ENCODE data around the gene HIC2. TPM values are rescaled to one million over a fixed set of nuclear protein-coding genes. Genes with fewer than 3 reads are reported as not detected.
"Not testable (repeated sequence)": the region's sequence is repeated elsewhere in the genome, so short reads cannot be mapped to it uniquely, and the experiment has no call there.

Gene HIC2
- polyA plus RNA-seq, 1 of the 3 experiments (the other 2 are of a cell fraction) = 1.2 TPM

DNA sequence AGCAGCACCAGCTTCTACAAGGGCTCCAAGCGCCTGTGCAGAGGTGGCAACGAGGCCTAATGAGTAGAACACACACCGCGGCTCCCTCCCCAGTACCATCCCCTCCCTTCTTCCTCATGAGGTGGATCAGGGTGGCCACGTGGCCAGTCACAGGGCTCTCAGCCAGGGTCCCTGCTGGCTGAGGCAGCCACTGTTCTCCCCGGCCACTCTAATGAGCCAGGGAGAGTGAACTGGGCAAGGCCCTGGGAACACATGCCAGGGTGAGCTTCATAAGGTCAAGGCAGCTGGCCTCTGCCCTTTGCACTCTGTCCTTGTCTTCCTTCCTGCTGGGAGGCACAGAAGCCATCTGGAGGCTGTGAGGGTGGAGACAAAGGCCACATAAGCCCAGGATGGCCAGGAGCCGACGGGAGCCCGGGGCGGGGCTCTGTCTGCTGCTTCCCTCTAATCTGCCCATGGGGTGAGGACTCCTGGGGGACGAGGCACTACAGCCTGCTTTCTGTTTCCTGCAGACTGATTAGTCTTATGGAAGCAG, 72.0 kb downstream of the HIC2 start:
- H3K36me3 ChIP-seq (replicated peaks in 1 of 2; ENCODE audit: control insufficient read depth in 1 of 2, insufficient read depth in 2 of 2, low read length in 1 of 2); POLR2A ChIA-PET; H3K4me3 ChIP-seq (ENCODE audit: low read depth in 2 of 2, low read length in 1 of 2); H3K9me3 ChIP-seq; H3K4me1 ChIP-seq (ENCODE audit: control insufficient read depth in 1 of 2, insufficient read depth in 2 of 2, low read depth in 1 of 2, low read length in 1 of 2); H3K27ac ChIP-seq (ENCODE audit: low read depth in 2 of 2, low read length in 1 of 2); H2AFZ ChIP-seq (ENCODE audit: low read depth); CTCF ChIA-PET; DNase-seq; H3F3A ChIP-seq (replicated peaks; ENCODE audit: insufficient read depth); H4K20me1 ChIP-seq (ENCODE audit: insufficient read depth); H3K9me2 ChIP-seq; H3K79me2 ChIP-seq (ENCODE audit: insufficient read depth); H3K27me3 ChIP-seq (ENCODE audit: insufficient read depth); H3K9ac ChIP-seq; H3K4me2 ChIP-seq: not testable (repeated sequence)
- no CpG with 5 or more reads among the region's 11 CpGs for WGBS (ENCODE audit: low lambda C conversion rate)

DNA sequence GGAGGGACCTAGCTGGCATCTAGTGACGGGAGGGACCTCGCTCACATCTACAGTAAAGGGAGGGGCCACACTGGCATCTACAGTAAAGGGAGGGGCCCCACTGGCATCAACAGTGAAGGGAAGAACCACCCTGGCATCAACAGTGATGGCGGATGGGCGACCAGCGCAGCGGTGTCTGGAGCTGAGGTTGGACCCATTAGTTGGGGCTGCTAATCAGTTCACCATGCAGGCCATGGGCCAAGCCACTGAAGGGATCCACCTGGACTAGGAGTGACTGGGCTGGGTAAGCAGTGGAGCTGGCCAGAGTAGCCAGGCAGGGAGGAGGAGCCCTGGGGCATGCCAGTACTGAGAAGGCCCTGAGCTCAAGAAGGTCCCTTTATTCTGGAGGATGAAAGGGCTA, 73.4 kb downstream of the HIC2 start:
- H3K4me1 ChIP-seq (ENCODE audit: control insufficient read depth in 1 of 2, insufficient read depth in 2 of 2, low read depth in 1 of 2, low read length in 1 of 2); H4K20me1 ChIP-seq (ENCODE audit: insufficient read depth); H2AFZ ChIP-seq (ENCODE audit: low read depth); H3K4me3 ChIP-seq (ENCODE audit: low read depth in 2 of 2, low read length in 1 of 2); H3K27me3 ChIP-seq (ENCODE audit: insufficient read depth); H3K27ac ChIP-seq (ENCODE audit: low read depth in 2 of 2, low read length in 1 of 2); H3K9me2 ChIP-seq; H3K36me3 ChIP-seq (replicated peaks in 1 of 2; ENCODE audit: control insufficient read depth in 1 of 2, insufficient read depth in 2 of 2, low read length in 1 of 2); DNase-seq; H3K4me2 ChIP-seq; POLR2A ChIA-PET; CTCF ChIA-PET; H3K79me2 ChIP-seq (ENCODE audit: insufficient read depth); H3K9ac ChIP-seq; H3F3A ChIP-seq (replicated peaks; ENCODE audit: insufficient read depth); H3K9me3 ChIP-seq: not testable (repeated sequence)
- WGBS (ENCODE audit: low lambda C conversion rate) = no CpG with 5 or more reads among the region's 6 CpGs

GRCh38 chr22:21492271-21492670, 75.1 kb downstream of the HIC2 start:
- CTCF ChIA-PET; POLR2A ChIA-PET; H3K27ac ChIP-seq (ENCODE audit: low read depth in 2 of 2, low read length in 1 of 2); H3K4me2 ChIP-seq; H3K27me3 ChIP-seq (ENCODE audit: insufficient read depth); H3K4me3 ChIP-seq (ENCODE audit: low read depth in 2 of 2, low read length in 1 of 2); H3K9ac ChIP-seq; H4K20me1 ChIP-seq (ENCODE audit: insufficient read depth); H3K36me3 ChIP-seq (replicated peaks in 1 of 2; ENCODE audit: control insufficient read depth in 1 of 2, insufficient read depth in 2 of 2, low read length in 1 of 2); H3F3A ChIP-seq (replicated peaks; ENCODE audit: insufficient read depth); DNase-seq; H2AFZ ChIP-seq (ENCODE audit: low read depth); H3K79me2 ChIP-seq (ENCODE audit: insufficient read depth); H3K9me2 ChIP-seq; H3K4me1 ChIP-seq (ENCODE audit: control insufficient read depth in 1 of 2, insufficient read depth in 2 of 2, low read depth in 1 of 2, low read length in 1 of 2); H3K9me3 ChIP-seq: not testable (repeated sequence)
- no CpG with 5 or more reads among the region's 8 CpGs for WGBS (ENCODE audit: low lambda C conversion rate)

GRCh38 chr22:21493789-21494782, 76.9 kb downstream of the HIC2 start:
- H3F3A ChIP-seq (replicated peaks; ENCODE audit: insufficient read depth); H3K9me2 ChIP-seq; H3K27me3 ChIP-seq (ENCODE audit: insufficient read depth); DNase-seq; H4K20me1 ChIP-seq (ENCODE audit: insufficient read depth); CTCF ChIA-PET; H2AFZ ChIP-seq (ENCODE audit: low read depth); H3K27ac ChIP-seq (ENCODE audit: low read depth in 2 of 2, low read length in 1 of 2); H3K4me3 ChIP-seq (ENCODE audit: low read depth in 2 of 2, low read length in 1 of 2); H3K36me3 ChIP-seq (replicated peaks in 1 of 2; ENCODE audit: control insufficient read depth in 1 of 2, insufficient read depth in 2 of 2, low read length in 1 of 2); POLR2A ChIA-PET; H3K9ac ChIP-seq; H3K4me2 ChIP-seq; H3K9me3 ChIP-seq; H3K79me2 ChIP-seq (ENCODE audit: insufficient read depth); H3K4me1 ChIP-seq (ENCODE audit: control insufficient read depth in 1 of 2, insufficient read depth in 2 of 2, low read depth in 1 of 2, low read length in 1 of 2): not testable (repeated sequence)
- no CpG with 5 or more reads among the region's 23 CpGs for WGBS (ENCODE audit: low lambda C conversion rate)

DNA sequence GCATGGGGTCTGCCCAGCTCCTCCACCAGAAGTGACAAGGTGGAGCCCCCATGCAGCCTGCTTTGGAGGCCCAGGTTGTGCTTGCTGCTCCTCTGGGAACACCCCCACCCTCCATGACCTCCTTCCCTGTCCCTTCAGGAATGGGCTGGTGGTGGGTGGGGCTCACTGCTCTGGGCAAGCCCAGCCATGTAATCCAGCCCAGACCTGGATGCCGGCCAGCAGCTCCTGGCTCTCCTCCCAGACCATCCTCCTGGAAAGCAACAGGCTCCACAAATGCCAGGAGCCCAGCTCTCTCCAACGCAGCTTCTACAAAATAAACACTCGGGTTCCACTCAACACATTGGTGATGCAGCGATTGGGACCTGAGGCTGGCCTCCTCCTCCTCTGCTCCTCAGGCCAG, 80.8 kb downstream of the HIC2 start:
- H2AFZ ChIP-seq (ENCODE audit: low read depth); H3K79me2 ChIP-seq (ENCODE audit: insufficient read depth); H3F3A ChIP-seq (replicated peaks; ENCODE audit: insufficient read depth); H3K9me3 ChIP-seq; H3K27me3 ChIP-seq (ENCODE audit: insufficient read depth); H4K20me1 ChIP-seq (ENCODE audit: insufficient read depth); POLR2A ChIA-PET; H3K9ac ChIP-seq; H3K4me3 ChIP-seq (ENCODE audit: low read depth in 2 of 2, low read length in 1 of 2); H3K4me2 ChIP-seq; H3K9me2 ChIP-seq; DNase-seq; H3K4me1 ChIP-seq (ENCODE audit: control insufficient read depth in 1 of 2, insufficient read depth in 2 of 2, low read depth in 1 of 2, low read length in 1 of 2); CTCF ChIA-PET; H3K36me3 ChIP-seq (replicated peaks in 1 of 2; ENCODE audit: control insufficient read depth in 1 of 2, insufficient read depth in 2 of 2, low read length in 1 of 2); H3K27ac ChIP-seq (ENCODE audit: low read depth in 2 of 2, low read length in 1 of 2): not testable (repeated sequence)
- no CpG with 5 or more reads among the region's 4 CpGs for WGBS (ENCODE audit: low lambda C conversion rate)

DNA sequence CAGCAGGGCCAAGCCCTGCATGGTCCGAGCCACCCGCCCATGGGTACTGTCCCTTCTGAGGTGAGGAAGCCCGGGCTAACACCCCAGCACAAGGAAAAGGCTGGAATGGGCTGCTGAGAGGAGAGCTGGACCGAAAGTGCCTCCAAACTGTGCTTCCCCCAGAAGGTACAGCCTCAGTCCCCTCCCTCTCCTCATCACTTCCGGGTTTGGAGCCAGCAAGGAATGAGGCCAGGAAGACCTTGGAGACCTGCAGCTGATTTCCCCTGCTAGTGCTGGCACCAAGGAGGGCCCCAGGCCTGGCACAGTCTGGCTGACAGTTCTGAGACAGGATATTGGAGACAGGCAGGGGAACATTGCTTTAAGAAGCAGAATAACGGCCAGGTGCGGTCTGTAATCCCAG, 81.3 kb downstream of the HIC2 start:
- H3K9me2 ChIP-seq; H3K9ac ChIP-seq; CTCF ChIA-PET; H3K4me1 ChIP-seq (ENCODE audit: control insufficient read depth in 1 of 2, insufficient read depth in 2 of 2, low read depth in 1 of 2, low read length in 1 of 2); H3K79me2 ChIP-seq (ENCODE audit: insufficient read depth); H4K20me1 ChIP-seq (ENCODE audit: insufficient read depth); H3K9me3 ChIP-seq; H3K27me3 ChIP-seq (ENCODE audit: insufficient read depth); H3K4me2 ChIP-seq; H2AFZ ChIP-seq (ENCODE audit: low read depth); H3K27ac ChIP-seq (ENCODE audit: low read depth in 2 of 2, low read length in 1 of 2); H3K36me3 ChIP-seq (replicated peaks in 1 of 2; ENCODE audit: control insufficient read depth in 1 of 2, insufficient read depth in 2 of 2, low read length in 1 of 2); H3F3A ChIP-seq (replicated peaks; ENCODE audit: insufficient read depth); H3K4me3 ChIP-seq (ENCODE audit: low read depth in 2 of 2, low read length in 1 of 2); DNase-seq; POLR2A ChIA-PET: not testable (repeated sequence)
- no CpG with 5 or more reads among the region's 7 CpGs for WGBS (ENCODE audit: low lambda C conversion rate)
